Mesendoderm (in vitro differentiated cells): Measurements from ENCODE around the gene PKHD1.

Experiments
- DNase-seq: peaks from one replicate; pipeline ENCODE4 v3.0.0; 2013
- H2AK5ac ChIP-seq: 2 replicates; pipeline ENCODE4 v1.6.1; 2013; ENCODE audit warnings: low read length, inconsistent platforms
- H2BK120ac ChIP-seq: 2 replicates; pipeline ENCODE4 v1.6.1; 2013; ENCODE audit warnings: low read depth, mild to moderate bottlenecking, low read length, moderate library complexity, mixed read lengths
- H2BK15ac ChIP-seq: replicated peaks from 2 replicates; pipeline ENCODE4 v1.6.1; 2013; ENCODE audit warnings: low read depth, mild to moderate bottlenecking, moderate library complexity
- H2BK5ac ChIP-seq: 2 replicates; pipeline ENCODE4 v1.6.1; 2013; ENCODE audit warnings: low read length, inconsistent platforms
- H3K18ac ChIP-seq: 2 replicates; pipeline ENCODE4 v1.6.1; 2013; ENCODE audit warnings: mild to moderate bottlenecking, low read length, mixed read lengths
- H3K23ac ChIP-seq: one replicate; pipeline ENCODE4 v1.6.1; 2013; ENCODE audit warnings: low read length
- H3K27ac ChIP-seq: 2 replicates; pipeline ENCODE4 v1.5.1; 2013; ENCODE audit warnings: low read depth, mild to moderate bottlenecking, inconsistent platforms, low read length, moderate library complexity
- H3K27me3 ChIP-seq: 2 replicates; pipeline ENCODE4 v1.6.1; 2013; ENCODE audit warnings: low read length, control low read depth, mild to moderate bottlenecking, inconsistent platforms; ENCODE audit not compliant: insufficient read depth, poor library complexity
- H3K36me3 ChIP-seq: 2 replicates; pipeline ENCODE4 v1.6.1; 2013; ENCODE audit warnings: low read length, inconsistent platforms; ENCODE audit not compliant: control insufficient read depth, insufficient read depth
- H3K4ac ChIP-seq: one replicate; pipeline ENCODE4 v1.6.1; 2013; ENCODE audit warnings: low read depth, mild to moderate bottlenecking, low read length, moderate library complexity
- H3K4me1 ChIP-seq: 2 replicates; pipeline ENCODE4 v1.6.1; 2013; ENCODE audit warnings: low read depth, low read length, inconsistent platforms; ENCODE audit not compliant: control insufficient read depth
- H3K4me2 ChIP-seq: 2 replicates; pipeline ENCODE4 v1.6.1; 2013; ENCODE audit warnings: low read length
- H3K4me3 ChIP-seq: 2 replicates; pipeline ENCODE4 v1.5.1; 2013; ENCODE audit warnings: mild to moderate bottlenecking, low read length
- H3K56ac ChIP-seq: one replicate; pipeline ENCODE4 v1.6.1; 2013; ENCODE audit warnings: low read length
- H3K79me1 ChIP-seq: 2 replicates; pipeline ENCODE4 v1.6.1; 2013; ENCODE audit warnings: low read length, inconsistent platforms
- H3K79me2 ChIP-seq: 2 replicates; pipeline ENCODE4 v1.6.1; 2013; ENCODE audit warnings: mild to moderate bottlenecking, low read length; ENCODE audit not compliant: control insufficient read depth, insufficient read depth
- H3K9ac ChIP-seq: 2 replicates; pipeline ENCODE4 v1.6.1; 2013; ENCODE audit warnings: low read length, inconsistent platforms
- H4K5ac ChIP-seq: one replicate; pipeline ENCODE4 v1.6.1; 2013; ENCODE audit warnings: low read length
- H4K8ac ChIP-seq: one replicate; pipeline ENCODE4 v1.6.1; 2013; ENCODE audit warnings: low read depth, mild to moderate bottlenecking, control low read depth, low read length, moderate library complexity
- WGBS: extraction: QIAGEN DNeasy Blood & Tissue Kit; methylation state at CpG from one replicate; pipeline ENCODE4 v1.1.7; 2013; ENCODE audit warnings: low lambda C conversion rate, missing lambda C conversion rate; ENCODE audit not compliant: insufficient coverage; ENCODE audit errors: extremely low coverage; 5-methylcytosine and 5-hydroxymethylcytosine counted together

The PKHD1 gene

DNA sequence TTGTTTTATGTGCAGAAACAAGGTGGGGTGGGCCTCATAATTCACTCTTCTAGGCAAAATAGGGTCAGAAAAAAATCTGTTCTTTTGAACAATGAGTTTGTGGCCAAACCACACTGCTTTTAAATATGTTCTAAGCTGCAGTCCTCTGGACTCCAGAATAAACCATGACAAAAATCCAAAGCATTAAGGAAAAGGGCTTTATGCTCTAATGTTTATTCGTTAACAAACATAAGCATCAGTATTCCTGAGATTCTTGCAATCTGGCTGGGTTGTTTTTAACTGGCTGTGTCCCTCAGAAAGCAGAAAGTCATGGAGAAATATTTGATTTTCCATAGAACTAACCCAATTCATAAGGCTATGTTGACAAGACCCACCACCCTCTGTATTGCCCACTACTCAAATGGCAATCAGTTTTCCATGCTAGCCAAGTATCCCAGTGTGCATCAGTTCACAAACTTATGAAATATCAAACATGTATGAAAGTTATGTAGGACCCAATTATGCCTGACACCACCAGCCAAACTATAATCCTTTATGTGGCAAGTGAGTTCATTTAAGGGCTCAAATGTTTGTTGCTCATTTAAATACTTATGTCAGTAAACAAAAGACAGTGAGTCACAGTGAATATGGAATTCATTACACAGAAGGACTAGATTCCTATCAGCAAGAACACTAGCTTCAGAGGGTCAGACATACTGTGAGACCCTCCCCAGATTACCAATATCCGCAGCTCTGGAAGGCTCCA is 45.1 kb downstream of the PKHD1 start:
- no peak overlapping the region for H4K5ac ChIP-seq
- no CpG with 5 or more reads among the region's 2 CpGs for WGBS
- no peak overlapping the region for H2AK5ac ChIP-seq
- no peak overlapping the region for H3K18ac ChIP-seq
- H3K79me1 ChIP-seq: no peaks in the 10 kb centered on the region
- H3K36me3 ChIP-seq: no peaks in the 10 kb centered on the region
- no peaks in the 10 kb centered on the region for H3K4me1 ChIP-seq
- H3K56ac ChIP-seq: no peak overlapping the region
- H3K4me2 ChIP-seq: no peak overlapping the region
- no peak overlapping the region for H4K8ac ChIP-seq
- H3K4ac ChIP-seq: no peak overlapping the region
- no peak for DNase-seq
- H2BK120ac ChIP-seq: no peak overlapping the region
- no peak overlapping the region for H3K9ac ChIP-seq
- H2BK15ac ChIP-seq: no peak overlapping the region
- H2BK5ac ChIP-seq: no peak overlapping the region
- no peak overlapping the region for H3K23ac ChIP-seq
- no peaks in the 10 kb centered on the region for H3K79me2 ChIP-seq
- no peaks in the 10 kb centered on the region for H3K27me3 ChIP-seq
- no peak overlapping the region for H3K4me3 ChIP-seq
- no peak overlapping the region for H3K27ac ChIP-seq

- Histone ChIP-seq H2BK5ac (no peak overlapping the region), H3K4ac (no peak overlapping the region), H2BK120ac (no peak overlapping the region), H3K56ac (no peak overlapping the region), H2BK15ac (no peak overlapping the region), H3K18ac (no peak overlapping the region), H3K27ac (no peak overlapping the region), H3K4me1 (no peaks in the 10 kb centered on the region), H3K36me3 (no peaks in the 10 kb centered on the region), H3K27me3 (no peaks in the 10 kb centered on the region), H4K5ac (no peak overlapping the region), H3K4me2 (no peak overlapping the region), H3K9ac (no peak overlapping the region), H3K23ac (no peak overlapping the region), H4K8ac (no peak overlapping the region), H3K79me1 (no peaks in the 10 kb centered on the region), H2AK5ac (no peak overlapping the region), H3K79me2 (no peaks in the 10 kb centered on the region), H3K4me3 (no peak overlapping the region)
- DNase-seq: no peak
These were observed 46.3 kb downstream of the PKHD1 start for GRCh38 chr6:52041134-52041533.

- Histone ChIP-seq H3K4me2 (no peak overlapping the region), H2AK5ac (no peak overlapping the region), H4K5ac (no peak overlapping the region), H3K23ac (no peak overlapping the region), H3K9ac (no peak overlapping the region), H3K4ac (no peak overlapping the region), H3K18ac (no peak overlapping the region), H3K79me1 (no peaks in the 10 kb centered on the region), H3K79me2 (no peaks in the 10 kb centered on the region), H4K8ac (no peak overlapping the region), H3K4me3 (no peak overlapping the region), H2BK5ac (no peak overlapping the region), H3K56ac (no peak overlapping the region), H3K27me3 (no peaks in the 10 kb centered on the region), H3K4me1 (peaks cover 2% of the 10 kb centered on the region), H2BK120ac (no peak overlapping the region), H2BK15ac (no peak overlapping the region), H3K36me3 (no peaks in the 10 kb centered on the region), H3K27ac (no peak overlapping the region)
- WGBS: no CpG with 5 or more reads among the region's 2 CpGs
- DNase-seq: no peak
These were observed 59.7 kb downstream of the PKHD1 start for GRCh38 chr6:52027699-52028098.

- H2BK120ac ChIP-seq: no peak overlapping the region
- H3K18ac ChIP-seq: no peak overlapping the region
- H2BK5ac ChIP-seq: no peak overlapping the region
- no peak overlapping the region for H3K56ac ChIP-seq
- no peak overlapping the region for H4K5ac ChIP-seq
- no peaks in the 10 kb centered on the region for H3K79me2 ChIP-seq
- H3K9ac ChIP-seq: no peak overlapping the region
- no peak overlapping the region for H3K4me2 ChIP-seq
- no peaks in the 10 kb centered on the region for H3K27me3 ChIP-seq
- H3K4ac ChIP-seq: no peak overlapping the region
- no peak overlapping the region for H4K8ac ChIP-seq
- H2AK5ac ChIP-seq: no peak overlapping the region
- DNase-seq: no peak
- no peak overlapping the region for H3K27ac ChIP-seq
- H3K36me3 ChIP-seq: no peaks in the 10 kb centered on the region
- H3K79me1 ChIP-seq: no peaks in the 10 kb centered on the region
- H2BK15ac ChIP-seq: no peak overlapping the region
- WGBS: no CpG with 5 or more reads among the region's 12 CpGs
- H3K4me1 ChIP-seq: no peaks in the 10 kb centered on the region
- no peak overlapping the region for H3K23ac ChIP-seq
- H3K4me3 ChIP-seq: no peak overlapping the region
These were observed 62.9 kb downstream of the PKHD1 start for GRCh38 chr6:52024451-52025068.

GRCh38 chr6:52022675-52023074 is 64.7 kb downstream of the PKHD1 start:
- no peak overlapping the region for H4K8ac ChIP-seq
- H3K4me3 ChIP-seq: no peak overlapping the region
- H3K27ac ChIP-seq: no peak overlapping the region
- no peaks in the 10 kb centered on the region for H3K27me3 ChIP-seq
- H3K23ac ChIP-seq: no peak overlapping the region
- H2BK120ac ChIP-seq: no peak overlapping the region
- H2BK15ac ChIP-seq: no peak overlapping the region
- H3K56ac ChIP-seq: no peak overlapping the region
- no peak overlapping the region for H3K4ac ChIP-seq
- no peaks in the 10 kb centered on the region for H3K79me1 ChIP-seq
- no peaks in the 10 kb centered on the region for H3K79me2 ChIP-seq
- WGBS: no CpG with 5 or more reads among the region's 3 CpGs
- no peak for DNase-seq
- no peak overlapping the region for H2AK5ac ChIP-seq
- no peak overlapping the region for H3K4me2 ChIP-seq
- H3K36me3 ChIP-seq: no peaks in the 10 kb centered on the region
- H3K9ac ChIP-seq: no peak overlapping the region
- no peak overlapping the region for H2BK5ac ChIP-seq
- no peak overlapping the region for H4K5ac ChIP-seq
- no peak overlapping the region for H3K18ac ChIP-seq
- H3K4me1 ChIP-seq: no peaks in the 10 kb centered on the region
